Right atrium auricular region (tissue), 2 donors: ENCODE results near the gene SYNGR2. TPM values are rescaled to one million over a fixed set of nuclear protein-coding genes. Genes with fewer than 3 reads are reported as not detected.
A peak's percentile ranks its signal among the peaks of the same experiment; 100 is the strongest.

ENCODE experiments used
- DNase-seq: peaks from one replicate; pipeline ENCODE4 v3.0.0-alpha.2; 2019; ENCODE audit warnings: low spot score
- H3K27ac ChIP-seq, 2 donors: fragments of 200-600 bp; sonication (generic); 1 replicate in 1 of 2; 2 replicates in 1 of 2; pipeline ENCODE4 v1.5.1; 2016 to 2019
- H3K27me3 ChIP-seq, 2 donors: fragments of 200-600 bp; sonication (generic); one replicate each; pipeline versions ENCODE4 v1.5.1 to v1.6.0; 2017 to 2019
- H3K36me3 ChIP-seq: fragments of 200-600 bp; sonication (generic); one replicate; pipeline ENCODE4 v1.5.1; 2016
- H3K4me1 ChIP-seq, 2 donors: fragments of 200-600 bp; sonication (generic); one replicate each; pipeline versions ENCODE4 v1.5.1 to v1.6.0; 2017 to 2019
- H3K4me3 ChIP-seq, 2 donors: fragments of 200-600 bp; sonication (generic); 1 replicate in 1 of 2; 2 replicates in 1 of 2; pipeline ENCODE4 v1.5.1; 2017 to 2019; ENCODE audit warnings: mild to moderate bottlenecking in 1 of 2, moderate library complexity in 1 of 2
- H3K9me3 ChIP-seq, 2 donors: fragments of 200-600 bp; sonication (generic); one replicate each; pipeline ENCODE4 v1.5.1; 2019
- CTCF ChIP-seq, 2 donors: fragments of 200-600 bp; sonication (generic); IDR thresholded peaks; one replicate each; pipeline ENCODE4 v1.5.1; 2019; ENCODE audit warnings: antibody characterized with exemption in 2 of 2
- total RNA-seq, 2 donors: library from RNA; depleted of rRNA; stranded (reverse); fragments of >200 nt; gene quantifications; one replicate each; pipeline ENCODE4 v1.1.0, GENCODE V29; 2016

The SYNGR2 gene
- total RNA-seq, 2 donors from 2014 or later, result 52.8 to 129 TPM

- H3K27ac ChIP-seq, result no peak overlapping the region
- H3K9me3 ChIP-seq, result no peaks in the 10 kb centered on the region
- no peaks in the 10 kb centered on the region for H3K36me3 ChIP-seq
- H3K27me3 ChIP-seq, result no peaks in the 10 kb centered on the region
- peaks cover 0 to 24% of the 10 kb centered on the region in 2 donors for H3K4me1 ChIP-seq
- TF ChIP-seq CTCF (IDR thresholded peaks at IDR 0.05), result no peak
- H3K4me3 ChIP-seq, result no peak overlapping the region
- DNase-seq, result no peak
Observed at GRCh38 chr17:78179372-78179771, 11.0 kb downstream of the SYNGR2 start.

- peaks cover 0 to 17% of the 10 kb centered on the region in 2 donors for H3K4me1 ChIP-seq
- H3K36me3 ChIP-seq, result no peaks in the 10 kb centered on the region
- H3K4me3 ChIP-seq, result no peak overlapping the region
- H3K27me3 ChIP-seq, result no peaks in the 10 kb centered on the region
- DNase-seq, result no peak
- no peaks in the 10 kb centered on the region for H3K9me3 ChIP-seq
- no peak for TF ChIP-seq CTCF (IDR thresholded peaks at IDR 0.05)
- peak overlapping the region in 1 of 2 donors; percentile 0 for H3K27ac ChIP-seq
Observed at GRCh38 chr17:78180083-78180482, 11.7 kb downstream of the SYNGR2 start.

GRCh38 chr17:78180508-78180907 lies 12.1 kb downstream of the SYNGR2 start:
- no peaks in the 10 kb centered on the region for H3K9me3 ChIP-seq
- no peak for TF ChIP-seq CTCF (IDR thresholded peaks at IDR 0.05)
- no peak overlapping the region for H3K4me3 ChIP-seq
- no peak for DNase-seq
- H3K36me3 ChIP-seq, result no peaks in the 10 kb centered on the region
- H3K4me1 ChIP-seq, result peaks cover 0 to 13% of the 10 kb centered on the region in 2 donors
- no peak overlapping the region for H3K27ac ChIP-seq
- H3K27me3 ChIP-seq, result no peaks in the 10 kb centered on the region

- Histone ChIP-seq H3K4me3 (no peak overlapping the region), H3K4me1 (peaks cover 0 to 14% of the 10 kb centered on the region in 2 donors), H3K9me3 (no peaks in the 10 kb centered on the region), H3K36me3 (no peaks in the 10 kb centered on the region), H3K27me3 (no peaks in the 10 kb centered on the region), H3K27ac (no peak overlapping the region)
- TF ChIP-seq CTCF (IDR thresholded peaks at IDR 0.05), result no peak
- DNase-seq, result no peak
Observed at GRCh38 chr17:78182504-78182903, 14.1 kb downstream of the SYNGR2 start.

GRCh38 chr17:78183916-78184315 lies 15.5 kb downstream of the SYNGR2 start:
- TF ChIP-seq CTCF (IDR thresholded peaks at IDR 0.05), result no peak
- Histone ChIP-seq H3K9me3 (no peaks in the 10 kb centered on the region), H3K27ac (no peak overlapping the region), H3K4me1 (peaks cover 0 to 27% of the 10 kb centered on the region in 2 donors), H3K4me3 (no peak overlapping the region), H3K27me3 (no peaks in the 10 kb centered on the region), H3K36me3 (no peaks in the 10 kb centered on the region)
- no peak for DNase-seq

- H3K4me1 ChIP-seq, result peaks cover 0 to 28% of the 10 kb centered on the region in 2 donors
- no peaks in the 10 kb centered on the region for H3K9me3 ChIP-seq
- H3K27me3 ChIP-seq, result no peaks in the 10 kb centered on the region
- no peak overlapping the region for H3K4me3 ChIP-seq
- TF ChIP-seq CTCF (IDR thresholded peaks at IDR 0.05), result no peak
- no peak for DNase-seq
- no peak overlapping the region for H3K27ac ChIP-seq
- H3K36me3 ChIP-seq, result no peaks in the 10 kb centered on the region
Observed at GRCh38 chr17:78184351-78184750, 16.0 kb downstream of the SYNGR2 start.
